ENCODE data around the gene ARHGEF16. TPM values are rescaled to one million over a fixed set of nuclear protein-coding genes. Genes with fewer than 3 reads are reported as not detected.

ARHGEF16 gene
- total RNA-seq, 4 donors from 2014 or later: 8.4 to 24.6 (median 22.4) TPM

DNA sequence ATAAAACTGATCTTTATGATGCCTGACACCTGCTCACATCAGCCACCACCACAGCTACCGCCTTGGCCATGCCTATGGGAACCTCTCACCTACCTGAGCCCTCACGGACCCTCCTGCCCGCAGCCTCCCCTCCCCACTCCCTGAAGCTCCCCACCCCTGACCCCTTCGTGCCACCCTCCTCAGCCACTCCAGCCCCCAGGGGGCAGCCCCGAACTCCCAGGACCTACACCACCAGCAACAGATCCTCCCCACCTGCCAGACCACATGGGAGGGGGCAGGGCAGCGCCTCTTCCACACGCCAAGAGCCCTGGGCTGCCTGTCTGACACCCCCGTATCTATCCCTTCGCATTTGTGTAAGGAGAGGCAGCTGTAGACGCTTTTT is 14.2 kb upstream of the ARHGEF16 start:
- no peak overlapping the region for H3K27ac ChIP-seq
- peaks cover 0 to 99% (median 0%) of the 10 kb centered on the region in 4 donors for H3K27me3 ChIP-seq
- TF ChIP-seq POLR2A (IDR thresholded peaks at IDR 0.05): no peak
- TF ChIP-seq, protein P1, sequence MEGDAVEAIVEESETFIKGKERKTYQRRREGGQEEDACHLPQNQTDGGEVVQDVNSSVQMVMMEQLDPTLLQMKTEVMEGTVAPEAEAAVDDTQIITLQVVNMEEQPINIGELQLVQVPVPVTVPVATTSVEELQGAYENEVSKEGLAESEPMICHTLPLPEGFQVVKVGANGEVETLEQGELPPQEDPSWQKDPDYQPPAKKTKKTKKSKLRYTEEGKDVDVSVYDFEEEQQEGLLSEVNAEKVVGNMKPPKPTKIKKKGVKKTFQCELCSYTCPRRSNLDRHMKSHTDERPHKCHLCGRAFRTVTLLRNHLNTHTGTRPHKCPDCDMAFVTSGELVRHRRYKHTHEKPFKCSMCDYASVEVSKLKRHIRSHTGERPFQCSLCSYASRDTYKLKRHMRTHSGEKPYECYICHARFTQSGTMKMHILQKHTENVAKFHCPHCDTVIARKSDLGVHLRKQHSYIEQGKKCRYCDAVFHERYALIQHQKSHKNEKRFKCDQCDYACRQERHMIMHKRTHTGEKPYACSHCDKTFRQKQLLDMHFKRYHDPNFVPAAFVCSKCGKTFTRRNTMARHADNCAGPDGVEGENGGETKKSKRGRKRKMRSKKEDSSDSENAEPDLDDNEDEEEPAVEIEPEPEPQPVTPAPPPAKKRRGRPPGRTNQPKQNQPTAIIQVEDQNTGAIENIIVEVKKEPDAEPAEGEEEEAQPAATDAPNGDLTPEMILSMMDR (IDR thresholded peaks at IDR 0.05): no peak
- H3K36me3 ChIP-seq: no peaks in the 10 kb centered on the region
- no peak overlapping the region for H3K4me3 ChIP-seq
- intact Hi-C loops (cut with DNase I): no loop called here
- H3K4me1 ChIP-seq: no peaks in the 10 kb centered on the region
- 55% methylated on average over 4 to 6 of the region's 10 CpGs for WGBS, 2 donors
- no peak for DNase-seq
- no peaks in the 10 kb centered on the region for H3K9me3 ChIP-seq

- 67 to 73% methylated on average over 6 to 19 of the region's 20 CpGs for WGBS, 2 donors
- Histone ChIP-seq H3K36me3 (no peaks in the 10 kb centered on the region), H3K4me1 (no peaks in the 10 kb centered on the region), H3K27ac (no peak overlapping the region), H3K4me3 (no peak overlapping the region), H3K27me3 (peaks cover 0 to 94% (median 0%) of the 10 kb centered on the region in 4 donors), H3K9me3 (peaks cover 0 to 2% (median 0%) of the 10 kb centered on the region in 3 donors)
- intact Hi-C loops (cut with DNase I): no loop called here
- TF ChIP-seq, protein P1 (IDR thresholded peaks at IDR 0.05): no peak
- TF ChIP-seq POLR2A (IDR thresholded peaks at IDR 0.05): no peak
- DNase-seq: no peak
These were observed 13.6 kb upstream of the ARHGEF16 start for GRCh38 chr1:3440711-3441409.

DNA sequence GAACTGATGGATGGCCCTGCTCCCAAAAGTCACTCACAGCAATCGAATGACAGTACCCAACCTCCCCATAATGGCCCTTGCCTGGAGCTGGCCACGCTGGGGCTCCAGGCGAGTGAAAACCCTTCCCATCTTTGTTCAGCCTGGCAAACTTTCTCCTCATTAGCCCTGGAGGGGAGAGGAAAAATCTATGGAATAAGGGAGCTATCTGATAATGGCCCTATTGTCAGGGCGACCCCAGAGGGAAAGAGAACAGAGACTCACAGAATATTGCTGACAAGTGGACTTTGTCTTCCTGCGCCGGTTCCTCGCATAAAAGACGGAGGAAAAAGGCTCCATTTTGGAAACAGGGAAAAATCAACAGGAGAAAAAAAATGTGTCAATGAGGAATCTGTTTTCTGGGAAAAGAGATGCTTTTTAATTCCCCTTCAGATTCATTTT is 13.0 kb upstream of the ARHGEF16 start:
- H3K4me1 ChIP-seq: no peaks in the 10 kb centered on the region
- peaks cover 0 to 8% (median 0%) of the 10 kb centered on the region in 3 donors for H3K9me3 ChIP-seq
- intact Hi-C loops (cut with DNase I): no loop called here
- DNase-seq: no peak
- no peak overlapping the region for H3K27ac ChIP-seq
- TF ChIP-seq, protein P1 (IDR thresholded peaks at IDR 0.05): no peak
- TF ChIP-seq POLR2A (IDR thresholded peaks at IDR 0.05): no peak
- no peaks in the 10 kb centered on the region for H3K36me3 ChIP-seq
- peaks cover 0 to 88% (median 0%) of the 10 kb centered on the region in 4 donors for H3K27me3 ChIP-seq
- WGBS, 2 donors: 61 to 66% methylated on average over 8 of the region's 8 CpGs
- H3K4me3 ChIP-seq: no peak overlapping the region

GRCh38 chr1:3441880-3442279 is 12.6 kb upstream of the ARHGEF16 start:
- Histone ChIP-seq H3K4me1 (no peaks in the 10 kb centered on the region), H3K4me3 (no peak overlapping the region), H3K27ac (no peak overlapping the region), H3K9me3 (peaks cover 0 to 9% (median 0%) of the 10 kb centered on the region in 3 donors), H3K27me3 (peaks cover 0 to 84% (median 0%) of the 10 kb centered on the region in 4 donors), H3K36me3 (no peaks in the 10 kb centered on the region)
- intact Hi-C loops (cut with DNase I): no loop called here
- DNase-seq: no peak
- TF ChIP-seq, protein P1 (IDR thresholded peaks at IDR 0.05): no peak
- TF ChIP-seq POLR2A (IDR thresholded peaks at IDR 0.05): no peak
- 56 to 75% methylated on average over 2 to 5 of the region's 8 CpGs for WGBS, 2 donors

DNA sequence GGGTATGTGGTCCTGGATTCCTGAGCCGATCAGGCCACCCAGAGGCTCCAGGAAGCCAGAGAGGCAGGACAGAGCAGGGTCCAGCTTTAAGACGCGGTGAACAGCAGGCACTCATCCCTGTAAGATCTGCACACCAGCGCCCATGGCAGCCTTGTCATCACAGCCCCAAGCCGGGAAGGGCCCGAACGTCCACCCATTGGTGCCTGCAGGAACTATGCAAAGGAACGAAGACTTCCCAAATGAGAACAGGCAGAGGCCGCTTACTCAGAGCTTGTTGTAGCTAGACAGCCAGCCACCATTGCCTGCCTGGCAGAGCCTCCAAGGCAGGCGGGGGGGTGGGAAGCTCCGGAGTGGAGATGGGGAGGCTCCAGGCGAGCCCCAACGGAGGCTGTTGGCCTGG is 12.1 kb upstream of the ARHGEF16 start:
- intact Hi-C loops (cut with DNase I): no loop called here

More for the DNA sequence above, 12.1 kb upstream of the ARHGEF16 start:
- peaks cover 0 to 79% (median 0%) of the 10 kb centered on the region in 4 donors for H3K27me3 ChIP-seq
- no peaks in the 10 kb centered on the region for H3K36me3 ChIP-seq
- WGBS, 2 donors: 59 to 85% methylated on average over 4 to 6 of the region's 13 CpGs
- no peak for TF ChIP-seq POLR2A (IDR thresholded peaks at IDR 0.05)
- TF ChIP-seq, protein P1 (IDR thresholded peaks at IDR 0.05): no peak
- peaks cover 0 to 9% (median 0%) of the 10 kb centered on the region in 3 donors for H3K9me3 ChIP-seq
- DNase-seq: no peak
- H3K27ac ChIP-seq: no peak overlapping the region
- no peaks in the 10 kb centered on the region for H3K4me1 ChIP-seq
- H3K4me3 ChIP-seq: no peak overlapping the region

Data from esophagus squamous epithelium (tissue), 5 donors.